Esophagus muscularis mucosa (tissue), 4 donors: Measurements from ENCODE around the gene UNC50. TPM values are rescaled to one million over a fixed set of nuclear protein-coding genes. Genes with fewer than 3 reads are reported as not detected.
"Not testable (repeated sequence)": the region's sequence is repeated elsewhere in the genome, so short reads cannot be mapped to it uniquely, and the experiment has no call there.

Experiments
- DNase-seq: peaks from one replicate; pipeline ENCODE4 v3.0.0-alpha.2; 2017; ENCODE audit errors: extremely low spot score
- H3K27ac ChIP-seq, 4 donors: fragments of 200-600 bp; sonication (generic); replicated peaks in 1 of 4; 1 replicate in 3 of 4; 2 replicates in 1 of 4; pipeline ENCODE4 v1.5.1; 2016 to 2019; ENCODE audit warnings: mild to moderate bottlenecking in 1 of 4
- H3K27me3 ChIP-seq, 4 donors: fragments of 200-600 bp; sonication (generic); one replicate each; pipeline versions ENCODE4 v1.5.1 to v1.6.0; 2016 to 2019
- H3K36me3 ChIP-seq, 4 donors: fragments of 200-600 bp; sonication (generic); one replicate each; pipeline ENCODE4 v1.5.1; 2016 to 2019
- H3K4me1 ChIP-seq, 4 donors: fragments of 200-600 bp; sonication (generic); one replicate each; pipeline ENCODE4 v1.5.1; 2016 to 2019
- H3K4me3 ChIP-seq, 4 donors: fragments of 200-600 bp; sonication (generic); 1 replicate in 2 of 4; 2 replicates in 2 of 4; pipeline ENCODE4 v1.5.1; 2016 to 2019; ENCODE audit warnings: mild to moderate bottlenecking in 4 of 4, moderate library complexity in 1 of 4
- H3K9me3 ChIP-seq, 4 donors: fragments of 200-600 bp; sonication (generic); 1 replicate in 3 of 4; 2 replicates in 1 of 4; pipeline ENCODE4 v1.5.1; 2016 to 2019
- EP300 ChIP-seq: sonication (generic); formaldehyde crosslinking; IDR thresholded peaks from one replicate; pipeline ENCODE4 v1.6.1; 2017; ENCODE audit warnings: antibody characterized with exemption
- POLR2A ChIP-seq: fragments of 450-650 bp; IDR thresholded peaks from one replicate; pipeline ENCODE4 v1.6.1; 2017; ENCODE audit warnings: antibody characterized with exemption, moderate library complexity, mild to moderate bottlenecking, low read depth
- POLR2AphosphoS5 ChIP-seq, 2 donors: sonication (generic); formaldehyde crosslinking; IDR thresholded peaks; one replicate each; pipeline ENCODE4 v1.6.1; 2017; ENCODE audit warnings: antibody characterized with exemption in 2 of 2
- WGBS: methylation state at CpG from one replicate; pipeline ENCODE4 v1.1.5; 2018; 5-methylcytosine and 5-hydroxymethylcytosine counted together
- intact Hi-C: fragments of 100-400 bp; cut with DNase I; formaldehyde crosslinking; loops from one replicate; pipeline ENCODE4 v1.15.1; 2023
- total RNA-seq, 4 donors: library from RNA; depleted of rRNA; stranded (reverse); fragments of >200 nt; gene quantifications; one replicate each; pipeline versions ENCODE4 v1.1.0 to v1.2.1, GENCODE V29; 2016
- TF ChIP-seq, protein P1 (sequence below), 3 experiments: fragments of 200-600 bp in 2 of 3; fragments of 450-650 bp in 1 of 3; sonication (generic) in 2 of 3; IDR thresholded peaks; one replicate each; pipeline ENCODE4 v1.5.1; 2017 to 2019; ENCODE audit warnings: antibody characterized with exemption in 3 of 3, mild to moderate bottlenecking in 2 of 3, moderate library complexity in 1 of 3

Gene UNC50
- total RNA-seq, 4 donors from 2014 or later: 34.0 to 51.4 (median 40.7) TPM

DNA sequence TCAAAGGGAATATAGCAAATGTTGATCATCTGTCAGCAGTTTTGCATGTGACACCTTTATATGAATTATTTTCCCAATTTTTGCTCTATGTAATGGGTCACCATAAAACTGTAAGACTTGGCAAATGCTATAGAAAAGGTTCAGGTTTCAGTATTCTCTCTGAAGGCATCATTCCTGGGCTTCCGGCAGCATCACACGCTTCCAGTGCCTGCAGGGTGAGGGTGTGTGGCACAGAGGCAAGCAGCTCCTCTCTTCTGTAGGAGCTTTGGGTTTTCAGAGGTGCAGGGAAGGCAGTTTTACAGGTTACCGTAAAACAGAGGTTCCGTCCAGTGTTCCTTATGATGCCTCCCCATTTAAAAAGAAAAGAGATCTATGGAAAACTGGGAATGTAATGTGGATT, 18.9 kb upstream of the UNC50 start:
- intact Hi-C loops: no loop called here
- Histone ChIP-seq H3K27me3 (no peaks in the 10 kb centered on the region), H3K4me3 (no peak overlapping the region), H3K27ac (no peak overlapping the region), H3K9me3 (no peaks in the 10 kb centered on the region), H3K4me1 (no peaks in the 10 kb centered on the region), H3K36me3 (peaks cover 4 to 64% (median 33%) of the 10 kb centered on the region in 4 donors)
- peak; percentile 60 for DNase-seq
- TF ChIP-seq, protein P1, sequence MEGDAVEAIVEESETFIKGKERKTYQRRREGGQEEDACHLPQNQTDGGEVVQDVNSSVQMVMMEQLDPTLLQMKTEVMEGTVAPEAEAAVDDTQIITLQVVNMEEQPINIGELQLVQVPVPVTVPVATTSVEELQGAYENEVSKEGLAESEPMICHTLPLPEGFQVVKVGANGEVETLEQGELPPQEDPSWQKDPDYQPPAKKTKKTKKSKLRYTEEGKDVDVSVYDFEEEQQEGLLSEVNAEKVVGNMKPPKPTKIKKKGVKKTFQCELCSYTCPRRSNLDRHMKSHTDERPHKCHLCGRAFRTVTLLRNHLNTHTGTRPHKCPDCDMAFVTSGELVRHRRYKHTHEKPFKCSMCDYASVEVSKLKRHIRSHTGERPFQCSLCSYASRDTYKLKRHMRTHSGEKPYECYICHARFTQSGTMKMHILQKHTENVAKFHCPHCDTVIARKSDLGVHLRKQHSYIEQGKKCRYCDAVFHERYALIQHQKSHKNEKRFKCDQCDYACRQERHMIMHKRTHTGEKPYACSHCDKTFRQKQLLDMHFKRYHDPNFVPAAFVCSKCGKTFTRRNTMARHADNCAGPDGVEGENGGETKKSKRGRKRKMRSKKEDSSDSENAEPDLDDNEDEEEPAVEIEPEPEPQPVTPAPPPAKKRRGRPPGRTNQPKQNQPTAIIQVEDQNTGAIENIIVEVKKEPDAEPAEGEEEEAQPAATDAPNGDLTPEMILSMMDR (IDR thresholded peaks at IDR 0.05): no peak
- TF ChIP-seq POLR2A: no peak
- no peak for TF ChIP-seq EP300
- no peak for TF ChIP-seq POLR2AphosphoS5 (IDR thresholded peaks at IDR 0.05)
- WGBS: 97% methylated on average over 4 of the region's 4 CpGs

GRCh38 chr2:98592565-98592964, 15.8 kb upstream of the UNC50 start:
- no peak for TF ChIP-seq POLR2AphosphoS5 (IDR thresholded peaks at IDR 0.05)
- Histone ChIP-seq H3K27ac (no peak overlapping the region), H3K36me3 (peaks cover 4 to 61% (median 19%) of the 10 kb centered on the region in 4 donors), H3K9me3 (no peaks in the 10 kb centered on the region), H3K4me1 (no peaks in the 10 kb centered on the region), H3K27me3 (no peaks in the 10 kb centered on the region), H3K4me3 (no peak overlapping the region)
- intact Hi-C loops: no loop called here
- DNase-seq: peak; percentile 89
- 90% methylated on average over 7 of the region's 8 CpGs for WGBS

DNA sequence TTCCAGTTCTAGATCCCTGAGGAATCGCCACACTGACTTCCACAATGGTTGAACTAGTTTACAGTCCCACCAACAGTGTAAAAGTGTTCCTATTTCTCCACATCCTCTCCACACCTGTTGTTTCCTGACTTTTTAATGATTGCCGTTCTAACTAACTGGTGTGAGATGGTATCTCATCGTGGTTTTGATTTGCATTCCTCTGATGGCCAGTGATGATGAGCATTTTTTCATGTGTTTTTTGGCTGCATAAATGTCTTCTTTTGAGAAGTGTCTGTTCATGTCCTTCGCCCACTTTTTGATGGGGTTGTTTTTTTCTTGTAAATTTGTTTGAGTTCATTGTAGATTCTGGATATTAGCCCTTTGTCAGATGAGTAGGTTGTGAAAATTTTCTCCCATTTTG, 13.7 kb upstream of the UNC50 start:
- H3K36me3 ChIP-seq: peaks cover 11 to 65% (median 30%) of the 10 kb centered on the region in 4 donors
- H3K4me3 ChIP-seq, DNase-seq, H3K27me3 ChIP-seq, intact Hi-C loops, H3K27ac ChIP-seq, H3K4me1 ChIP-seq, H3K9me3 ChIP-seq: not testable (repeated sequence)
- WGBS: 93% methylated on average over 4 of the region's 4 CpGs

DNA sequence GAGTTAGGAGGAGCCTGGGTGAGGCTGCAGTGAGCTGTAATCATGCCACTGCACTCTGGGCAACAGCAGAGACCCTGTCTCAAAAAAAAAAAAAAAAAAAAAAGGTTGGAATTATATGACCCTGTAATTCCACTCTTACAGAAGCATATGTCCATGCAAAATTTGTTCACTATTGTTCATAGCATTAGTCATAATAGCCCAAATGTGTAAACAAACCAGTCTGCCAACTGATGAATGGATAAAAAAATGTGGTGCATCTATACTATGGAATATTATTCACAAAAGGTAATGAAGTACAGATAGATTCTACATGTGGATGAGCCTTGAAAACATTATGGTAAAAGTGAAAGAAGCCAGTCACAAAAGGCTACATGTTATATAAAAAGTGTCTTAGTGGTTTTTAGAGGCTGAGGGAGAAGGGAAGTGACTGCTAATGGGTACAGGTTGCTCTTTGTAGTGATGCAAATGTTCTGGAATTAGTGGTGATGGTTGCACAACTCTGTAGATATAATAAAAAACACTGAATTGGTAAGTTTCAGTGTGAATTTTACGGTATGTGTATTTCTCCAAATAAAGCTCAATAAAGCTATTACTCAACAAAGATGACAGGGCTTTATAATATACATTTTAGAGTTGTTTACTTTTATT, 9.5 kb upstream of the UNC50 start:
- no peak overlapping the region for H3K4me3 ChIP-seq
- no peaks in the 10 kb centered on the region for H3K9me3 ChIP-seq
- no peak for DNase-seq
- peak overlapping the region in 1 of 4 donors; percentile 10 for H3K27ac ChIP-seq
- no peak for TF ChIP-seq POLR2AphosphoS5 (IDR thresholded peaks at IDR 0.05)
- H3K4me1 ChIP-seq: no peaks in the 10 kb centered on the region
- peaks cover 14 to 74% (median 49%) of the 10 kb centered on the region in 4 donors for H3K36me3 ChIP-seq
- intact Hi-C loops: no loop called here
- WGBS: 80% methylated on average over 1 of the region's 1 CpG
- no peaks in the 10 kb centered on the region for H3K27me3 ChIP-seq

GRCh38 chr2:98601532-98602132, 6.8 kb upstream of the UNC50 start:
- H3K36me3 ChIP-seq: peaks cover 14 to 72% (median 50%) of the 10 kb centered on the region in 4 donors

DNA sequence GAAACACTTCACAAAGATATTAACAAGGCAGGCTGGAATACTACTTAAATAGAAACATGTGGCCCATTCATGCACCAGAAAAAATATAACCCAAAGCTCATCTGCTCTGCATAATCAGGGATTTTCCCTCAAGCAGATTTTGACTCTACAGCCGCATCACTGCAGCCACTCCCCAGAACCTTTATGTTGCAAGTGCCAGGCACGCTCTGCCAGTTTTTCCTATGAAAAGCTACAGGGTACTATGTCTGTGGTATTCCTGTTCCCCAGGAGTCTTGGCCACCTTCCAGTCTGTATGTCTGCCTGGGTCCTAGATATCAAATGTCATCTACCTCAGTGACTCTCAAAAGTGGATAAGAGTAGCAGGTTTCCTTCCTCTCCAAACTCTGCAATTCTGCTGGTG, 3.8 kb upstream of the UNC50 start:
- 82% methylated on average over 2 of the region's 2 CpGs for WGBS

More at GRCh38 chr2:98601532-98602132, 6.8 kb upstream of the UNC50 start:
- TF ChIP-seq, protein P1 (IDR thresholded peaks at IDR 0.05): peak; percentile 44 to 60 (median 46)
- TF ChIP-seq POLR2AphosphoS5 (IDR thresholded peaks at IDR 0.05): no peak
- 96% methylated on average over 3 of the region's 3 CpGs for WGBS
- intact Hi-C loops: loop anchor here (5.0 to 10.0 kb wide), 2 partner anchors 157 to 189 kb away; partner anchors contain the start of gene INPP4A
- DNase-seq: peak; percentile 78
- Histone ChIP-seq H3K4me1 (peaks cover 11 to 23% (median 17%) of the 10 kb centered on the region in 4 donors), H3K27ac (no peak overlapping the region), H3K27me3 (no peaks in the 10 kb centered on the region), H3K9me3 (no peaks in the 10 kb centered on the region), H3K4me3 (no peak overlapping the region)

More for the DNA sequence above, 3.8 kb upstream of the UNC50 start:
- TF ChIP-seq, protein P1 (IDR thresholded peaks at IDR 0.05): no peak
- TF ChIP-seq POLR2A (no peak), POLR2AphosphoS5 (IDR thresholded peaks at IDR 0.05) (no peak), EP300 (no peak)
- DNase-seq: no peak
- no peaks in the 10 kb centered on the region for H3K9me3 ChIP-seq
- peaks cover 25 to 40% (median 32%) of the 10 kb centered on the region in 4 donors for H3K4me1 ChIP-seq
- peaks cover 0 to 4% (median 0%) of the 10 kb centered on the region in 4 donors for H3K27me3 ChIP-seq
- H3K4me3 ChIP-seq: no peak overlapping the region
- intact Hi-C loops: loop anchor here (5.0 to 10.0 kb wide), 2 partner anchors 160 to 192 kb away; partner anchors contain the start of gene INPP4A
- peaks cover 7 to 45% (median 38%) of the 10 kb centered on the region in 4 donors for H3K36me3 ChIP-seq
- H3K27ac ChIP-seq: no peak overlapping the region
